ENCODE data around the gene AOPEP.

Gene AOPEP

DNA sequence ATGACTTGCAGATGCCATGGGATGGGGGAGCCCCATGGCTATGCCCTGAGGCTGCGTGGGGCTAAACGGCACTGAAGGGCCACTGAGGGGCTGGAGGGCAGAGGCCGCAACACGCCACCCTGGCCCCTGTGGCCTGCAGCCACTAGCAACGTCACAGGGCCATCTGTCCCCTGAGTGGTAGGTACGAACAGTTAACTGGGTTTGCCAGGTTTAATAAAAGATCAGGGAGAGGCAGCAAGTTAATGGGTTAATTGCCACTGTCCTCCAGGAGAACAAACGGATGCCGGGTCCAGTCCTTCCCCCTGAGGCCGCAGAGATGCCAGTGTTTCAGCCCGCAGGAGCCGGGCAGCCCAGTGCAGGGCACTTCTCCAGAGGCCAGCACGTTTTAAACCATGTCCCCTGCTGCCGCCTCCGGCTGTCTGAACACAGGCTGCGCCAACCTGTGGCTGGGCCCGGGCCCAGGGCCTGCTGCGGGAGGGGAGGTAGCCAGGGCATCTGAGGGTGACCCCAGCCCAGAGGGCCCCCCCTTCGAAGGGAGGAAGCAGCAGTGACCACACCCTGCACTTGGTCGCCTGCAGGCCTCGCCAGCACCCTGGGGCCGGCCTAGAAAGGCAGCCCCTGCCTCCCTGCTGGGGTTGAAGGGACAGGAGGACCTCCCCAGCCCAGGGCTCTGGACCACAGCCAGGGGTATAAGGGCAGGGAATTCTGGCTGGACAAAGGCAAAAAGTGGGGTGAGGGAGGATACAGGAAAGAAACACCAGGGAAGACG is 363.7 kb downstream of the AOPEP start:
- Histone ChIP-seq H3K27me3 (ENCODE audit: control insufficient read depth, low read length) (no peaks in the 10 kb centered on the region), H3K27ac (ENCODE audit: low read depth, low read length) (no peak overlapping the region), H4K20me1 (ENCODE audit: control insufficient read depth, insufficient read depth, low read depth, low read length) (no peaks in the 10 kb centered on the region), H3K4me1 (ENCODE audit: control insufficient read depth, low read length) (no peaks in the 10 kb centered on the region), H3K4me2 (ENCODE audit: low read length) (no peak overlapping the region), H3K9me3 (ENCODE audit: control insufficient read depth, insufficient read depth, low read length) (no peaks in the 10 kb centered on the region), H3K79me2 (ENCODE audit: control insufficient read depth, low read length) (no peaks in the 10 kb centered on the region), H3F3A (ENCODE audit: control insufficient read depth, insufficient read depth) (no peaks in the 10 kb centered on the region), H3K36me3 (ENCODE audit: control insufficient read depth, low read length) (no peaks in the 10 kb centered on the region), H3K4me3 (ENCODE audit: low read length) (no peak overlapping the region), H3K9me2 (replicated peaks; ENCODE audit: control insufficient read depth, low read length) (no peaks in the 10 kb centered on the region)
- TF ChIP-seq, protein P1, sequence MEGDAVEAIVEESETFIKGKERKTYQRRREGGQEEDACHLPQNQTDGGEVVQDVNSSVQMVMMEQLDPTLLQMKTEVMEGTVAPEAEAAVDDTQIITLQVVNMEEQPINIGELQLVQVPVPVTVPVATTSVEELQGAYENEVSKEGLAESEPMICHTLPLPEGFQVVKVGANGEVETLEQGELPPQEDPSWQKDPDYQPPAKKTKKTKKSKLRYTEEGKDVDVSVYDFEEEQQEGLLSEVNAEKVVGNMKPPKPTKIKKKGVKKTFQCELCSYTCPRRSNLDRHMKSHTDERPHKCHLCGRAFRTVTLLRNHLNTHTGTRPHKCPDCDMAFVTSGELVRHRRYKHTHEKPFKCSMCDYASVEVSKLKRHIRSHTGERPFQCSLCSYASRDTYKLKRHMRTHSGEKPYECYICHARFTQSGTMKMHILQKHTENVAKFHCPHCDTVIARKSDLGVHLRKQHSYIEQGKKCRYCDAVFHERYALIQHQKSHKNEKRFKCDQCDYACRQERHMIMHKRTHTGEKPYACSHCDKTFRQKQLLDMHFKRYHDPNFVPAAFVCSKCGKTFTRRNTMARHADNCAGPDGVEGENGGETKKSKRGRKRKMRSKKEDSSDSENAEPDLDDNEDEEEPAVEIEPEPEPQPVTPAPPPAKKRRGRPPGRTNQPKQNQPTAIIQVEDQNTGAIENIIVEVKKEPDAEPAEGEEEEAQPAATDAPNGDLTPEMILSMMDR (IDR thresholded peaks at IDR 0.05; ENCODE audit: low read depth, low read length, poor library complexity, severe bottlenecking): no peak
- no peak for TF ChIP-seq EZH2phosphoT487 (IDR thresholded peaks at IDR 0.05; ENCODE audit: borderline replicate concordance, low read length)

DNA sequence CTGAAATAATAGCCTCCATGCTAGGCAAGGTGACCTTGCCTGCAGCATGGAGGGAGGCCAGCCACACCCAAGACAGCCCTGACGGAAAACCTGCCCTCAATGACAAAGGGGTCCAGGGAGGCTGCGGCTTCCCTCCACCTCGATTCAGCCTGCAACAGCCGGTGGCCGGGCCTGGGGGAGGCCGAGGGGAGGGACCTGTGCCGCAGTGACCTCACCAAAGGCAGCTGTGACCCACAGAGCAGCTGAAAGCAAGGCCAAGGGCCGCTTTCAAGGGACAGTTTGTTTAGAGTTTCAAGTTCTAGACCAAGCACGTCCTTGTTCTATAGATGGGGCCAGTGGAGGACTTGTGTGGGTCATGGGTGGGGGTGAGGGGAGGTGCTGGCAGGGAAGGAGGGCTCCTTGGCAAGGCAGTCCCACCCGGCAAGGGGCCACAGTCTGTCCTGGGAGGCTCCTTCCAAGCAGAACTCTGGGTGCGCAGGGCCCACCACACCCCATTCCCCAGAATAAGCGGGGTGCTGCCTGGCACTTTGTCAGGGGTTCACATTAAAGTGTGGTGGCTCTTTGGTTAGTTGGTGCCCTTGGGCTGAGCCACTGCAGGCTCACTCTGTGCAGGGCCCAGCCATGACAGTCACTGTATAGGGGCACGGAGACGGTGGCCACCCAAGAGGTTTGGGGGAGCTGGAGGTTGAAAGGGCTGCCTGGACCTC is 364.5 kb downstream of the AOPEP start:
- Histone ChIP-seq H3K27me3 (ENCODE audit: control insufficient read depth, low read length) (no peaks in the 10 kb centered on the region), H3K36me3 (ENCODE audit: control insufficient read depth, low read length) (no peaks in the 10 kb centered on the region), H3K79me2 (ENCODE audit: control insufficient read depth, low read length) (no peaks in the 10 kb centered on the region), H3F3A (ENCODE audit: control insufficient read depth, insufficient read depth) (no peaks in the 10 kb centered on the region), H3K9me2 (replicated peaks; ENCODE audit: control insufficient read depth, low read length) (no peaks in the 10 kb centered on the region), H3K27ac (ENCODE audit: low read depth, low read length) (no peak overlapping the region), H3K9me3 (ENCODE audit: control insufficient read depth, insufficient read depth, low read length) (no peaks in the 10 kb centered on the region), H3K4me1 (ENCODE audit: control insufficient read depth, low read length) (no peaks in the 10 kb centered on the region), H3K4me2 (ENCODE audit: low read length) (no peak overlapping the region), H4K20me1 (ENCODE audit: control insufficient read depth, insufficient read depth, low read depth, low read length) (no peaks in the 10 kb centered on the region), H3K4me3 (ENCODE audit: low read length) (no peak overlapping the region)
- TF ChIP-seq, protein P1 (IDR thresholded peaks at IDR 0.05; ENCODE audit: low read depth, low read length, poor library complexity, severe bottlenecking): no peak
- no peak for TF ChIP-seq EZH2phosphoT487 (IDR thresholded peaks at IDR 0.05; ENCODE audit: borderline replicate concordance, low read length)

DNA sequence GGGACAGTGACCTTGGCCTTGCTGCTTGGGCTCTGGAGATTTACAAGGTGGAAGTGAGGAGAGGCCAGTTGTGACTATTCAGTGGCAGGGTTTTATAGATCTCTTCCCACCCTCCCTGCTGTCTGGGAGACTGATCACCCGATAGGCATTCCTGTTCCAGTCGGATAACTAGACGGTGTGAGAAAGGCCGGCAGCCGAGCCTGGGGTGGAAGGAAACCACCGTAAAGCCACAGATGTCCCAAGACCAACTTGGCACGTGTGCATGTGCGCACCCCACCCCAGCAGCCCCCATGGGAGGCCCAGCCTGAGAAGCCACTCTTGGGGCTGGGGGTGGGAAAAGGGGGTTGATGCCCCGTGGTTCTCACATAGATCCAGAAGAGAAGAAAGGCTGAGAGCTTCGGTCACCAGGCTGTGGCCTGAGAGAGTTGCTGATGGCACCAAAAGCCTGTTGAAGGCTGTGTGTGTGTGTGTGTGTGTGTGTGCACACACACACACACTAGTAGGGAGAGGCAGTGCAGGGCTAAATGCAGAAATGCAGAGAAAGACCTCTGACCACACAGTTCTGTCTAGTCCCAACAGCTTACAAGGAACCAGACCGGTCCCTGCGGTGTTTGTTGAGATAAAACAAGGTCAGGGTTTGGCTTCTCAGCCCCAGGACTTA is 365.2 kb downstream of the AOPEP start:
- Histone ChIP-seq H3K4me3 (ENCODE audit: low read length) (no peak overlapping the region), H3K27me3 (ENCODE audit: control insufficient read depth, low read length) (no peaks in the 10 kb centered on the region), H3K9me2 (replicated peaks; ENCODE audit: control insufficient read depth, low read length) (no peaks in the 10 kb centered on the region), H4K20me1 (ENCODE audit: control insufficient read depth, insufficient read depth, low read depth, low read length) (no peaks in the 10 kb centered on the region), H3K4me1 (ENCODE audit: control insufficient read depth, low read length) (no peaks in the 10 kb centered on the region), H3F3A (ENCODE audit: control insufficient read depth, insufficient read depth) (no peaks in the 10 kb centered on the region), H3K4me2 (ENCODE audit: low read length) (no peak overlapping the region), H3K9me3 (ENCODE audit: control insufficient read depth, insufficient read depth, low read length) (no peaks in the 10 kb centered on the region), H3K27ac (ENCODE audit: low read depth, low read length) (no peak overlapping the region), H3K79me2 (ENCODE audit: control insufficient read depth, low read length) (no peaks in the 10 kb centered on the region), H3K36me3 (ENCODE audit: control insufficient read depth, low read length) (no peaks in the 10 kb centered on the region)
- no peak for TF ChIP-seq EZH2phosphoT487 (IDR thresholded peaks at IDR 0.05; ENCODE audit: borderline replicate concordance, low read length)
- TF ChIP-seq, protein P1 (IDR thresholded peaks at IDR 0.05; ENCODE audit: low read depth, low read length, poor library complexity, severe bottlenecking): no peak

Measured in DOHH2 (cell line).